GM19468 (cell line): ENCODE measurements around the gene AFMID.
A peak's percentile ranks its signal among the peaks of the same experiment; 100 is the strongest.
"Not testable (repeated sequence)": the region's sequence is repeated elsewhere in the genome, so short reads cannot be mapped to it uniquely, and the experiment has no call there.

Experiments used
- ATAC-seq: cut with Tn5 transposase; IDR thresholded peaks from one replicate; pipeline ENCODE4 v1.9.1; 2021; ENCODE audit warnings: mild to moderate bottlenecking, moderate library complexity, moderate number of reproducible peaks; ENCODE audit not compliant: unreplicated experiment; ENCODE audit errors: extremely low read depth

AFMID gene, protein sequence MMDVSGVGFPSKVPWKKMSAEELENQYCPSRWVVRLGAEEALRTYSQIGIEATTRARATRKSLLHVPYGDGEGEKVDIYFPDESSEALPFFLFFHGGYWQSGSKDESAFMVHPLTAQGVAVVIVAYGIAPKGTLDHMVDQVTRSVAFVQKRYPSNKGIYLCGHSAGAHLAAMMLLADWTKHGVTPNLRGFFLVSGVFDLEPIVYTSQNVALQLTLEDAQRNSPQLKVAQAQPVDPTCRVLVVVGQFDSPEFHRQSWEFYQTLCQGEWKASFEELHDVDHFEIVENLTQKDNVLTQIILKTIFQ

DNA sequence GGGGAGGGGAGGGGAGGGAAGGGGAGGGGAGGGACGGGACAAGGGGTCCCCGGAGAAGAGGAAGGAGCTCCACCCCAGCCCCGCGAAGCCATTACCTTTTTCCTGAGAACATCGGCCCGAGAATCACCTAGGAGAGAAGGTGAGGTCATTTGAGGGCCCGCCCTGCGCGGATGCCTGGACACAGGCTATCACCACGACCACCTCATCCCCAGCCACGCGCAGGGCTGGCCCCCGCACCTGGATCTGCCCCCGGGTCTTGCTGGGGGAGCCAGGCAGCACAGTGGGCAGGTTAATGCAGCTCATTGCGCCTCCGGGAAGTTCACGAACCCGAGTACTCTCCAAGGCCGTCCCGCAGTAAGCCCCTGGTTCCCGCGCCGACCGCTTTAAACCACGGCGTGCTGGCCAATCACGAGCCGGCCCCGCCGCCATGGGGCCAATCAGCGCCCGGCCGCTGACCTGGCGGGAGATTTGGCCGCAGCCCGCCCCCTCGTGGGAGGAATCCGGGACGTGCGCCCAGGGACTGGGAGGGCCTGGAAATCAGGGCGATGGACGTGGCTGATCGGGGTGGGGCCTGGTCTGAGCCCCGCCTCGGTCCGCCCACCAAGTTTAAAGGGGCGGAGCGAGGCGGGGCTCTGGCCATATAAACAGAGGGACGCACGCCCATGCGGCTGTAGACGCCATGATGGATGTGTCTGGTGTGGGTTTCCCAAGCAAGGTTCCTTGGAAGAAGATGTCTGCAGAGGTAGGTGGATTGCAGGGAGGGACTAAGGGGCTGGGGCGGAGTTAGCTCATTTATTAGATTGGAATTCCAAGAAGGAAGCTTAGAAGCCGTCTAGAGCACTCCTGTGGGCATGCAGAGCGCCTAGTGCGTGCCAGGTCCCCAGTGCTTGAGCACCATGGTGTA lies at the start of gene AFMID, which contains the start of gene TK1:
AFMID (plus strand) TSS at position 671 of the 904 bp plus-strand sequence; CDS start at position 680, 9 bp downstream.
TK1 (minus strand) TSS at position 361 of the 904 bp plus-strand sequence; CDS start at position 303, 58 bp downstream.
- ATAC-seq, result peak; percentile 85

DNA sequence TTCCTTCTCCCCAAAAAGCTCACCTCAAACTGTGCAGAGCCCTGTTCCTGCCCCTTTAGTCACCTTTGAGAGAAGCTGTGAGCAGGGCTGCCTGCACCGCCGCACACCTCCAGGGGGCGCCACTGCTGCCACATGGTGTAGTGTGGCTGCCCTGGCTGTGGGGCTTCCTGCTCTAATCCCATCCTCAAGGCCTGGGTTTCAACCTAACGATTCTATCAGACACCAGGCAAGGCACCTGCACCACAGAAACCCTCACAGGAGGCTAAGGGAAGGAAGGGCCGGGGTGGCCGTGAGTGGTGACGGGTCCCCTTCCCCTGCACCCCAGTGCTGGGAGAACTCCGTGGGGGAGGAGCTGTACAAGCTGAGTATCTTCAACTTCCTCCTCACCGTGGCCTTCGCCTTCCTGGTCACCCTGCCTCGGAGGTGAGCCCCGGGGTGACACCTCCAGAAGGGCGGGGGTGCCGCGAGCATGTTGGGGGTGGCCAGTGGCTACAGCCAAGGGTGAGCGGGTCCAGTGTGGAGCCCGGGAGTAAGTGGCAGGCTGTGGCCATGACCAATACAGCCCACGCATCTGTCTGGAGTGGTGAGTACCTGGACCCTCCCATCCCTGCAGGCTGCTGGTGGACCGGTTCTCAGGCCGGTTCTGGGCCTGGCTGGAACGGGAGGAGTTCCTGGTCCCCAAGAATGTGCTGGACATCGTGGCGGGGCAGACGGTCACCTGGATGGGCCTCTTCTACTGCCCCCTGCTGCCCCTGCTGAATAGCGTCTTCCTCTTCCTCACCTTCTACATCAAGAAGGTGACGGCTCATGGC lies 49.6 kb upstream of the AFMID start:
- no peak for ATAC-seq

DNA sequence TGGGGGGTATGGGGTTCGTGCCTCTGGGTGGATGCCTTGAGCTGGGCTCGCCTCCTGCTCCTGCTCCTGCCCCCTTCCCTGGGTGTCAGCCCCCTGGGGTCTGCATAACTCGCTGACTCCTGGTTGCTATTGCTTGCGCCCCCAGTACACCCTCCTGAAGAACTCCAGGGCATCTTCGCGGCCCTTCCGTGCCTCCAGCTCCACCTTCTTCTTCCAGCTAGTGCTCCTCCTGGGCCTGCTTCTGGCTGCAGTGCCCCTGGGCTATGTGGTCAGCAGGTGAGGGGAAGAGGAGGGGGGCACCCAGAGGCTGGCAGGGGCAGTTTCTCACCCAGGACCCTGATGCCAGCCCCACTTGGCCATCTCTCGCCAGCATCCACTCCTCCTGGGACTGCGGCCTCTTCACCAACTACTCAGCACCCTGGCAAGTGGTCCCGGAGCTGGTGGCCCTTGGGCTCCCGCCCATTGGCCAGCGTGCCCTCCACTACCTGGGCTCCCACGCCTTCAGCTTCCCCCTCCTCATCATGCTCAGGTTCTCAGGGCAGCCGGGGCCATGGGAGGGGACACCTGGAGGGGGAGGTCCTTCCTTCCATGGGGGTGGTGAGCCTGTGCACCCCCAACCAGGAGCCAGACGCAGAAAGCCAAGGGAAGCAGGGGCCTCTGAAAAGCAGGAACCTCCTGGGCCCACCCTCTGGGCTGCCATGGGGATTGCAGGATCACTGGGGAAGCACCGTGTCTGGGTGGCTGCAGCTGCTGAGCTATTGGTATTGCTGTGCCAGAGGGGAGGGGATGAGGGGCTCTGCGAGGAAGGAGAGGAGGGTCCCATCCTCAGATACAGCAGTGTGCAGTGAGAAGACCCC lies 48.7 kb upstream of the AFMID start:
- no peak for ATAC-seq

DNA sequence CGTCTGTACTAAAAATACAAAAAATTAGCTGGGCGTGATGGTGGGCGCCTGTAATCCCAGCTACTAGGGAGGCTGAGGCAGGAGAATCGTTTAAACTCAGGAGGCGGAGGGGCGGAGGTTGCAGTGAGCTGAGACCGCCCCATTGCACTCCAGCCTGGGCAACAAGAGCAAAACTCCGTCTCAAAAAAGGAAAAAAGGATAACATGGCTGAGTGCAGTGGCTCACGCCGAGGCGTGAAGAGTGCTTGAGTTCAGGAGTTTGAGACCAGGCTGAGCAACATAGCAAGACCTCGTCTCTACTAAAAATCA lies 47.3 kb upstream of the AFMID start:
- ATAC-seq, result not testable (repeated sequence)

DNA sequence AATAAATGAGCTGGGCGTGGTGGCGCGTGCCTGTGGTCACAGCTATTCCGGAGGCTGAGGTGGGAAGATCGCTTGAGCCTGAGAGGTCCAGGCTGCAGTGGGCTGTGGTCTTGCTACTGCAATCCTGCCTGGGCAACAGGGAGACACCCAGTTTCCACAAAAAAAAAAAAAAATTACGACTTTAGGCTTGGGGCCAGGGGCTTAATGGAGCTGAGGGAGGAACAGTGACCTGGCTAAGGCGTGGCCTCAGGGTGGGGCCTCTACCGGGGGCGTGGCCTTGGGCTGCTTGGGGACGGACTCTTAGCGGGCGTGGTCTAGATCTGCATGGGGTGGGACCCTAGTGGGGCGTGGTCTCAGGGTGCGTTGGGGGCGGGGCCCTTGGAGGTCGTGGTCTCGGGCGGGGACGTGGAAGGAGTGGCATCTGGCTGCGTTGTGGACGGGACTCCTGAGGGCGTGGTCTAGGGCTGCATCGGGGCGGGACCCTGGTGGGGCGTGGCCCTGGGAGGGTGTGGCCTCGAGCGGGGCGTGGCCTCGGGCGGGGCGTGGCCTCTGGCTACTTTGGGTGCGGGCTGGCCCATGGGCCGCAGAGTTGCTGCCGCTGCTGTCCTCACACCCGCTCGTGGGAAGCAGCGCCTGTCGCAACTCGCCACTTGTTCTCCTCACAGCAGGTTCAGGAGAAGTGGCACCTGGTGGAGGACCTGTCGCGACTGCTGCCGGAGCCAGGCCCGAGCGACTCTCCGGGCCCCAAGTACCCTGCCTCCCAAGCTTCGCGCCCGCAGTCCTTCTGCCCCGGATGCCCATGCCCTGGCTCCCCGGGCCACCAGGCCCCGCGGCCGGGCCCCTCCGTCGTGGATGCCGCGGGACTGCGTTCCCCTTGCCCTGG lies 46.8 kb upstream of the AFMID start:
- peak; percentile 48 for ATAC-seq

DNA sequence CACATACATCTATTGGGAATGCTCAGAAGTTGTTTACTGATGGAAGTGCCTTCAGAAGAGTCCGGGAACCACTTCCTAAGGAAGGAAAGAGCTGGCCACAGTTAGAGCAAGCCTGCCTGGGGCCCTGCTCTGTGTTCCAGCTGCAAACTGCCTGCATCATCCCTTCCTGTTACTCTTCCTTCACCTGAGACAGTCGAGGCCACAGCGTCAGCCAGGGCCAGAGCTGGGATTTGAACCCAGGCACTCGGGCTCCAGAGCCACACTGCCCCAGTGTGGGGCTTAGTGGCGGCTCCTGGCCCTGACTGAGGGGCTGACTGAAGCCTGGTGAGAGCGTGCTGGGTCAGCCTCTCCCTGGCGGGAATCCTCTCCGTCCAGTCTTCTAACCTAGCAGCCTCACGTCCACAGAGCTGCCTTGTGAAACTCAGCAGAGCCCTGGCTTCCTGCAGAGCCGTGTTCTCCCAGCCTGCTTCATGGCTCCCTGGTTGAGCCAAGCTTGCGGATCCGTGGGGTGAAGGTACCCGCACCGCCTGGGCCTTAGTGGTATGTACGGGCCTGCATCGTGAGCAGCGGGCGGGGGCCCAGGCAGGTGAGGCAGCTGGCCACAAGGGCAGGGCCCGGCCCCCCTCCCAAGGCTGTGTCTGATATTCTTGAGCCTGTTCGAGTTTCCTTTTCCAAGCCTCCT lies 45.6 kb upstream of the AFMID start:
- no peak for ATAC-seq

DNA sequence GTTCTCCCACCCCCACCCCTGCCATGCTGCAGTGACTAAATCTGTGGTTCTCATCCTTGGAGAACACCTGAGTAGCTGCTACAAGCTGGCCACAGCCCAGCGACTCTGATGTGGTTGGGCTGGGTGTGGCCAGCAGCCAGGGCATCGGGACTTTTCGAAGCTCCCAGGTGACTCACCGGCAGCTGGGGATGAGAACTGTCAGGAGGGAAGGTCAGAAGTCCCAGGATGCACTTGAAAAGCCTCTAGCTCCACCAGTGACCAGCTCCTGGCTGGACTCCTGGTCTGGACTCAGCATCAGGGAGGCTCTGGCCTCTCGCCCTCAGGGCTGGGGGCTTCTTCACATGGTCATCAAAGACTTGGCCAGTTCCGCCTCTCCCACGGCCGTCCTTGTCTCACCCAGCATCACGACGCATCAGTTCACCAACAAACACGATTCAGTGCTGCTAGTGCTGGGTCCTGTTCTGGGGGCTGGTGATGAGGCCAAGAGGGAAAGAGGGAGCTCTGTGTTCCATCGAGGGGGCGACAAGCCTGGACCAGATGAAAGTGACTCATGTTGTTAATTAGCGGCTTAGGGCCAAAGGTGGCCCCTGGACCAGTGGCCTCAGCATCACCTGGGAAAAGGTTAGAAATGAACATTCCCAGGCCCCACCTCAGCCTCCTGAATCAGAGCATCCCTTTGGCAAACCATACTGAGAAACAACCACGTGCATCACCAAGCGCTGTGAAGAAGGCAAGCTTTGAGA lies 44.9 kb upstream of the AFMID start:
- ATAC-seq, result no peak

DNA sequence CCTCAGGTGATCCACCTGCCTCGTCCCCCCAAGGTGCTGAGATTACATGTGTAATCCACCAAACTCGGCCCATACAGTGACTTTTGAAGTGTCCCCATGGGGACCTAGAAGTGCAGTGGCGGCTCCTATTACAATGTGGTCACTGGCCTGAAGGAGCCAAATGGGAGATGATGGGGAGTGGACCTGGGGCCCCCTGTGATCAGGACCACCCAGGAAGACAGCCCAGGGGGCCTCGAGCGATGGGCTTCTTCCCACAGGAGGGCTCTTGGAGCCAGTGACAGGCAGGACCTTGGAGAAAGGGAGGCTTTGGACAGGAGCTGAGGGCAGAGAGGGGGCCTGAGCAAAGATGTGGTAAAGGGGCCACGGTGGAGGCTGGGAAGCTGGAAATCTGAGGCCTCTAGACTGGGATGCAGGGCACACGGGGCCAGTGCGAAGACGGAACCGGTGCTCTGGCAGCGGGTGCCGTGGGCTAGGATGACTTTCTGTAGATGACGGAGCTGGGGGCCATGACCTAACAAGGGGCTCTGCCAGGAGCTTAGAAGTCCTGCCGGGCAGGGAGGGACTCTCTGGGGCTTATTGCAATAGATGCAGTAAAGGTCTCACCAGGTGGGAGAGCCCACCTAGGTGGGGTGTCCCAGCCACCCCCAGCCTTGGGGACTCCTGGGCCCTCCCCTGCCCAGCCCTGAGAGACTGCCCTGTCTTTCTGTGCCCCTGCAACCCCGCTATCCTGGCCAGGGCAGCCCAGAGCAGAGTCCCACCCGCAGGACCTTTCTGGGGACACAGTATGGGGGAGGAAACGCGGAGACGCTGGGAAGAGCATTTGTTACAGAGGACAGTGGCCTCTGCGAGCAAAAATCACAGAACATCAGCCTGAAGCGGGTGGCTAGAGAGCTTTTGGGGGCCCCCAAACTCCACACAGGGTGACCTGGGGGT lies 43.7 kb upstream of the AFMID start:
- no peak for ATAC-seq

DNA sequence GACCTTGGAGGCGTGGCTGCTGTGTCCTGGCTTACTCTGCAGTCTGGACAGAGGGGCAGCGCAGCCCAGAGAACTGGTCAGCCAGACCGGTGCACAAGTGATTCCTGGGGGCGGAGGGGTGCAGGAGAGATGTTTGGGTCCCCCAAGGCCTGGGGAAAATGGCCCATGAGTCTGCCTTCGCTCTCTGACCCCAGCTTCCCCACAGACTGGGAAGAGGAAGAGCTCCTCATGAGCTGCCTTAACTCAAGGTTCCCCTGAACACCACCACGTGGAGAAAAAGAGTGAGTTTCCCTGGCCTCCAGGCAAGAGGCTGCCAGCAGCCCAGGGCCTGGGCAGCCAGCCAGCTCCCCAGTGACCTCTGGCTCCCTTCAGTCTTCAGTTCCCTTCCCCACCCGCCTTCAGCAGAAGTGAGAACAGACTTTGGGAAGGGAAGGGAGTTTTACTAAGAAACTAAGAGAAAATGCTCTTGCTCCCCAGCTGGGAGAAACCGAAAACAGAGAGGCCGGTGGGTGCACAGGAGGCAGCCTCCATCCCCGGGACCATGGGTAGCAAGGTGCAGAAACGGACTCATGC lies 42.9 kb upstream of the AFMID start:
- ATAC-seq, result no peak

DNA sequence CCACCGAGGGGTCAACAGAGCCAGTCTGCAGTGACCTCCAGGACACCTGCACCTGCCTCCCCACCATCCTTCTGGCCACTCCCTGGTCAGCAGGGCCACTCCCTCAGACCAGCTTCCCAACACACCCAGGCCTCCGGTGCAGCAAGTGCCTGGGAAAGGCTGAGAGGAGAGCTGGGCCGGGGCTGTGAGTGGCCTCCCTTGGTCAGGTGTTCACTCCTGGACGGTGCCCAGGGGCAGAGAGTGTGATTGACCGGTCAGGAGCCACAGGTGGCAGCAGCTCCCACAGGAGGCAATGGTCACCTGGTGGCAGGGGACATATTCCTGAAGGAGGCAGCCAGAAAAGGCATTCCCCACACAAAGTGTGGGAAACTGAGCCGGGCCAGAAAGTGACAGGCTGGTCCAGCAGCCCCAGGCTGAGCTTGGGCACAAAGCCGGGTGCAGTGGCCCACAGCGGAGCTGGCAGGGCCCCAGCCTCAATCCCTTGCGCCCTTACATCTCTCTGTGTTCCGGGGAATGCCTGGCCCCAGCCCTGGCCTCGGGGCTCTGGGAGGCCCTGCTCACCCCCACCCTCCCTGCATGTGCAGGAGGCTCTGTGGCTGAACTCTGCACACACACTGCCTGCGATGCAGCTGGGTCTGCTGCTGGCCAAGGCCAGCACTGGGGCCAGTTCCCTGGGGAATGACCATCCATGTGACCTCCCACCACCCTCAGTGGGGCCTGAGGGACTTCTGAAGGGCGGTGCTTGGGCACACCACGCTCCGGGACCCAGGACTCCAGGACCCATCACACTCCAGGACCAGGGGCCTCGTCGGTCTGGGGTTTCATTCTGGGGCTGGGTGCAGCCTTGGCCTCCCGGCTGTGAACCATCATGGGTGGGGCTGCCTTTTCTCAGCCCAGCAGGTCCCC lies 42.2 kb upstream of the AFMID start:
- no peak for ATAC-seq

DNA sequence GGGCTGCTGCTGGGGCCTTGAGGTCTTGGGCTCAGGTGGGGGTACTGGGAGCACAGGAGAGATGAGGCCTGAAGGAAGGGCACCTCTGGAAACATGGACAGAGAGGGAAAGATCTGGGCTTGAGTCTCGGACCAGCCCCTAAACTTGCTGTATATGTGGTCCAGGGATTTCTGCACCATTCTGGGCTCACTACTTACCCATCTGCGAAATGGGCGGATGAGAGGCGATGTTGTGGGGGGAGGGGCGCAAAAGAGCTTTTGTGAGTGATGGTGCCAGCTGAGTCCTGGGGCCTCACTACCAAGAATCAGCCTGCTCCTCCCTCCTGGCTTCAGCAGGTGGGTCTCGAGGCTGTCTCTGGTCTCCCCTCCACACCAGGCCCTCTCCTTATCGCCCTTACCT lies 40.7 kb upstream of the AFMID start:
- no peak for ATAC-seq

DNA sequence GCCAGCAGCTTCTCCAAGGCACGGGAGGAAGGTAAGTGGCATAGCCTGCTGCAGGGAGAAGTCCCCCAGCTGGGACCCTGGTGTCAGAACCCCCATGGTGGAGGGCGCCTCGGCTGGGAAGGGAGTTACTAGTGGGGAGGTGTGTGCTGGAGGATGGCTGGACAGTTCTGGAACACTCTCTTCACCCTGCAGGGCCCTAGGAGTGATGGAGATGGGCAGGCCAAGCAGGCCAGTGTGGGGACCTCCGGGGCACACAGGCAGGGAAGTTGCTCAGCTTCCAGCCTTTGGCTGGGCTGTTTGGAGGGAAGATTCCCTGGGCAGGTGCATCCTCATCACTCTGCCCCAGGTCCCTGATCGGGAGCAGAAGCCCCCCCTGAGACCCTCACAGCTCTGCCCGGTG lies 40.3 kb upstream of the AFMID start:
- ATAC-seq, result no peak

DNA sequence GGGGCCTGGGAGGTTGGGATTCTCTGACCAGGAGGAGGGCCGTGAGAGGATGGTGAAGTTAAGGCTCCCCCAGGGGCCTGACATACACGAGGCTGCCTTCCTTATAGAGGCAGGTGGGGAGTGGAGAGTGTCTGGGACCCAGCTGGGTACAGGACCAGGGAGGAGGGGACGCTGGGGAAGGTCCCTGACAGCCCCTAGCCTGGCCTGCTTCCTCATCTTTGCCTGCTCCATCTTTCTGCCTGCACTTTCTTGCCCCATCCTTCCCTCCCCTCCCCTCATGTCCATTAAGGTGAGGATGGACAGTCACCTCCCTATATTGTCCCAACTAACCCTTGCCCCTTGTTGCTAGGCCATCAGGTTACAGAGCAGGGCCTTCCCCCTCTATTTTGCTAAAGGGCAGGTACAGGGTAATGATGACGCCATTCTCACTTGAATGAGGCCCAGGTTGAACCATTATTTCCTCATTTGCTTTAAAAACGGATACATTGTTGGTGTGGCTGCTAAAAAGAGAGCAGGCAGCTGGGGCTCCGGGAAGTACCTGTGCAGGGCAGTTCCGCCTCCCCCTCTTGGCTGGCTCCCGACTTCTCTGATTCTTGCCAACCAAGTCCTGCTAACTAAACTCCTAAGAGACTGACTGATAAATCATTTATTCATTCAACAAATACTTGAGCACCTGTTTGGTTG lies 39.7 kb upstream of the AFMID start:
- ATAC-seq, result no peak

DNA sequence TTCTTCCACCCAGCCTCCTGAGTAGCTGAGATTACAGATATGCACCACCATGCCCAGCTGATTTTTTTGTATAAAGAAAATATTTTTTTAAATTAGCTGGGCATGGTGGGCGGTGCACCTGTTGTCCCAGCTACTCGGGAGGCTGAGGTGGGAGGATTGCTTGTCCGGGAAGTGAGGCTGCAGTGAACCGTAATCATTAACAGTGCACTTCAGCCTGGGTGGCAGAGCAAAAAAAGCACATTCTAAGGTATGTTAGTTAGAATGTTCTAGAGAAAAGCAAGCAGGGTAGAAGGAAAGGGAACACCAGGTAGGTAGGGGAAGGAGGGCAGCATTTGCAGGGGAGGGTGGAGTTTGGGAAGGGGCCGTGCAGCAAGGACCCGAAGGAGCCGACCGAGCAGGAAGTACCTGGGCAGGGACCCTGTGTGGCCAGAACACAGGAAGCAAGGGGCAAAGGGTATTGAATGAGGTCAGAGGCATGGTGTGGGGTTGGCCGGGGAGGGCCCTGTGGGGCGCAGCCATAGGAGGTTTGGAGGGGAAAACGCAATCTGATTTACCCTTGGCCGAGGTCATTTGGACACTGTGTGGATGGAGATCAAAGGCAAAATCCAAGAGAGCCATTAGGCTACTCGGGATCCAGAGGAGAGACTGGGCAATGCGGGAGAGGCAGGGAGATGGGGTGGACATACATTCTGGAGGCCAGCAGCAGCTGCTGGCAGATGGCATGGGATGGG lies 38.7 kb upstream of the AFMID start:
- ATAC-seq, result no peak
